Daoy (cell line): ENCODE data around the gene COMP. TPM values are rescaled to one million over a fixed set of nuclear protein-coding genes. Genes with fewer than 3 reads are reported as not detected.

Experiments used
- DNase-seq: peaks from one replicate; pipeline ENCODE4 v3.0.0-alpha.2; 2015; ENCODE audit warnings: low read depth
- total RNA-seq: library from RNA; depleted of rRNA; stranded (reverse); fragments of >200 nt; shearing (Covaris generic); gene quantifications from 2 replicates; pipeline ENCODE4 v1.2.3, GENCODE V29; 2014

COMP gene
- total RNA-seq, 1 experiment from 2014 or later: not detected

GRCh38 chr19:18770663-18771327 is 20.3 kb downstream of the COMP start:
- DNase-seq: no peak

GRCh38 chr19:18769989-18770528 is 21.0 kb downstream of the COMP start:
- no peak for DNase-seq

GRCh38 chr19:18768997-18769891 is 21.9 kb downstream of the COMP start:
- DNase-seq: no peak

GRCh38 chr19:18768046-18768771 is 22.9 kb downstream of the COMP start:
- no peak for DNase-seq

GRCh38 chr19:18765224-18765623 is 25.9 kb downstream of the COMP start:
- DNase-seq: no peak

- peak; percentile 85 for DNase-seq
These were observed 26.5 kb downstream of the COMP start for GRCh38 chr19:18764591-18765051.

- peak; percentile 93 for DNase-seq
These were observed 27.2 kb downstream of the COMP start for GRCh38 chr19:18763674-18764590.

GRCh38 chr19:18762125-18763023 is 28.7 kb downstream of the COMP start:
- peak; percentile 88 for DNase-seq

- no peak for DNase-seq
These were observed 29.5 kb downstream of the COMP start for GRCh38 chr19:18761531-18762110.

- DNase-seq: no peak
These were observed 30.4 kb downstream of the COMP start for GRCh38 chr19:18760440-18761383.

GRCh38 chr19:18759995-18760426 is 31.1 kb downstream of the COMP start:
- no peak for DNase-seq

- DNase-seq: no peak
These were observed 31.7 kb downstream of the COMP start for GRCh38 chr19:18759304-18759994.

- peak; percentile 50 for DNase-seq
These were observed 34.2 kb downstream of the COMP start for GRCh38 chr19:18756896-18757295.

GRCh38 chr19:18754501-18754900 is 36.6 kb downstream of the COMP start:
- no peak for DNase-seq

- DNase-seq: no peak
These were observed 39.5 kb downstream of the COMP start for GRCh38 chr19:18751571-18751970.

- DNase-seq: no peak
These were observed 40.7 kb downstream of the COMP start for GRCh38 chr19:18750295-18750970.
